ENCODE measurements around the gene FLAD1. TPM values are rescaled to one million over a fixed set of nuclear protein-coding genes. Genes with fewer than 3 reads are reported as not detected.

Gene FLAD1
- total RNA-seq, result 10 to 100 TPM; 34.7 to 35.1 TPM

DNA sequence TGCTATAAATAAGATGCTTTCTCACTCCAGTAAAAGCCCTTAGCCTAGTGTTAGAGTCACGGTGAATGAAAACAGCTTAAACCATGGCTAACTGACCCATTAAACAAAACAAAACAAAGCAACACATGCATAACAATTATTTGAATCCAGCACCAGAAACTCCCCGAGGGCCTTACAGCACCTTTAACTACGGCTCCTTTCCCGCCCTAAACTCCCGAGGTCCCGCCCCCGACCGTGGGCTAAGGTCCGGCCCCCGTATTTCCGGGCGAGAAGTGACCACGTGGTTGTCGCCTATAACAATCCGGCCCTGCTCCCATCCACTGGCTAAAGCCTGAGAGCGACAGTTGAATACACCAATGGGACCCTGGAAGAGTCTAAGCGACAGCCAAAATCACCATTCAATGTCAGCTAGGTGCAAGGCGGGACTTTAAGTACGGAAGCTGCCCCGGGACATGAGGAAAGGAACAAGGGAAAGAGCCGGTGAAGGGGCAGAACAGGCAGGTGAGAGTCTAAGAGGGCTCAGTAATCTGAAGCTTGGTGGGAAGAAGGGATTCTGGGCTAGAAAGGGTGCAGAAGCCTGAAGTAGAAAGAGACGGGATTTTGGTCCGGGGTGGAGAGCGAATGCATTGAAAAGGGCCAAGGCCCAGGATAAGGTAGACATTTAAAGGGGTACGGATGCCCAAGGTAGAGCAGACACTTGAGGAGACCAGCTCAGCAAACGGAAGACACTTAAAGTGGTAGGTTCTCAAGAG, at the start of gene FLAD1:
Gene FLAD1, plus strand, starts transcription at position 448 of the 752 bp plus-strand sequence. CDS start 351 bp downstream, outside the sequence.
- H3K27me3 Mint-ChIP-seq, result no peaks in the 10 kb centered on the region
- H3K36me3 Mint-ChIP-seq (ENCODE audit: low read depth), result peaks cover 30% of the 10 kb centered on the region
- H3K27ac Mint-ChIP-seq, result no peak within 1 kb of the TSS
- peaks cover 28% of the 10 kb centered on the region for H3K4me1 Mint-ChIP-seq
- peak; percentile 97 for DNase-seq
- ChIA-PET POLR2A (interaction anchor here (0.6 to 5.0 kb wide), 23 partner anchors 9 to 376 kb away, joined by 3 to 50 read pairs (median 7); partner anchors contain the start of genes ADAM15, CKS1B, LENEP and PBXIP1), CTCF (interaction anchor here (0.7 to 6.4 kb wide), 23 partner anchors 10 to 423 kb away, joined by 3 to 51 read pairs (median 4); partner anchors contain the start of genes ADAM15, KRTCAP2, PYGO2 and SHC1)
- H3K4me3 Mint-ChIP-seq, result no peak within 1 kb of the TSS
- no peaks in the 10 kb centered on the region for H3K9me3 Mint-ChIP-seq

DNA sequence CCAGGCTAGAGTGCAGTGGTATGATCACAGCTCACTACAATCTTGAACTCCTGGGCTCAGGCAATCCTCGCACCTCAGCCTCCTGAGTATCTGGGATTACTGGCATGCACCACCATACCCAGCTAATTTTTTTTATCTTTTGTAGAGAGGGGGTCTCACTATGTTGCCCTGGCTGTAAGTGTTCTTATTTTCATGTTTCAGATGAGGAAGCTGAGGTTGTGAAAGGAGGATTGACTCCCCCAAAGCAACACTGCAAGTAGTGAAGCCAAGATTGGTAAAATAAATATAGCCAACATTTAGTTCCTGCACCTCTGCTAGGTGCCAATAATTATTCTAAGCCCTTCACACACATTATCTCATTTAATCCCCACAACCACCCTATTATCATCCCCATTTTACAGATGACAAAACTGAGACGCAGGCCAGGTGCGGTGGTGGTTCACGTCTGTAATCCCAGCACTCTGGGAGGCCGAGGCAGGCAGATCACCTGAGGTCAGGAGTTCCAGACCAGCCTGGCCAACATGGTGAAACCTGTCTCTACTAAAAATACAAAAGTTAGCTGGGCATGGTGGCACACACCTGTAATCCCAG, 48.7 kb upstream of the FLAD1 start:
- H3K9me3 Mint-ChIP-seq, result no peaks in the 10 kb centered on the region
- no peak overlapping the region for H3K4me3 Mint-ChIP-seq
- H3K27me3 Mint-ChIP-seq, result no peaks in the 10 kb centered on the region
- CTCF ChIA-PET, result interaction anchor here (0.8 to 1.3 kb wide), 2 partner anchors 20 to 83 kb away, joined by 3 to 9 read pairs; no protein-coding TSS in a partner anchor
- POLR2A ChIA-PET, result no interaction called here
- peak overlapping the region; percentile 23 for H3K27ac Mint-ChIP-seq
- no peak for DNase-seq
- peaks cover 25% of the 10 kb centered on the region for H3K36me3 Mint-ChIP-seq (ENCODE audit: low read depth)
- peaks cover 41% of the 10 kb centered on the region for H3K4me1 Mint-ChIP-seq

DNA sequence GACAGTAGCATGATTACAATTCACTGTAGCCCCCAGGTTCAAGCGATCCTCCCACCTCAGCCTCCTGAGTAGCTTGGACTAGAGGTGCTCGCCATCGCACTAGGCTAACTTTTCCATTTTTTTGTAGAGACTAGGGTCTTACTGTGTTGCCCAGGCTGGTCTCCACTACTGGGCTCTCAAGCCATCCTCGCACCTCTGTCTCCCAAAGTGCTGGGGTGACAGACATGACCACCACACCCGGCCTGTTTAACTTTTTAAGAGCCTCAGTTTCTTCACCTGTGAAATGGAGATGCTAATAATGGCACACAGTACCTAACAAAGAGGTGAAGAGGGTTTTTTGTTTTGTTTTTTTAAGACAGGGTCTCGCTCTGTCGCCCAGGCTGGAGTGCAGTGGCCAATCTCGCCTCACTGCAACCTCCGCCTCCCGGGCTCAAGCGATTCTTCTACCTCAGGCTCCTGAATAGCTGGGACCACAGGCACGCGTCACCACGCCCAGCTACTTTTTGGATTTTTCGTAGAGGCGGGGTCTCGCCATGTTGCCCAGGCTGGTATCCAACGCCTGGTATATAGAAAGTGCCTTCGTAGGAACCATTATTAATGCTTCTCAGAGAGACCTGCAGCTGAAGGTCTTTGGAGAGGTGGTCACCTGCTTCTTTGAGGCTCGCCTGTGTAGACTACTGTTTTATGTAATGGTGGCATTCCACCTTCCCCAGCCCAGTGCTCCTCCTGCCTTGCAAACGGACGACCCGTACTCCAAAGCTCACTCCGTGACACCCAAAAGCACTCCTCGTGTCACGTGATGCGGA, 47.2 kb upstream of the FLAD1 start:
- H3K36me3 Mint-ChIP-seq (ENCODE audit: low read depth), result peaks cover 25% of the 10 kb centered on the region
- ChIA-PET CTCF (interaction anchor here (0.6 to 2.2 kb wide), 20 partner anchors 10 to 376 kb away, joined by 3 to 12 read pairs (median 4); partner anchors contain the start of genes ADAM15, PBXIP1 and ZBTB7B), POLR2A (interaction anchor here (0.6 to 4.0 kb wide), 38 partner anchors 8 to 608 kb away, joined by 3 to 32 read pairs (median 4); partner anchors contain the start of genes ADAM15, ADAR, CHRNB2 and CKS1B)
- peak overlapping the region; percentile 88 for H3K4me3 Mint-ChIP-seq
- no peaks in the 10 kb centered on the region for H3K9me3 Mint-ChIP-seq
- H3K4me1 Mint-ChIP-seq, result peaks cover 52% of the 10 kb centered on the region
- H3K27me3 Mint-ChIP-seq, result no peaks in the 10 kb centered on the region
- DNase-seq, result peak; percentile 49
- H3K27ac Mint-ChIP-seq, result peak overlapping the region; percentile 94

DNA sequence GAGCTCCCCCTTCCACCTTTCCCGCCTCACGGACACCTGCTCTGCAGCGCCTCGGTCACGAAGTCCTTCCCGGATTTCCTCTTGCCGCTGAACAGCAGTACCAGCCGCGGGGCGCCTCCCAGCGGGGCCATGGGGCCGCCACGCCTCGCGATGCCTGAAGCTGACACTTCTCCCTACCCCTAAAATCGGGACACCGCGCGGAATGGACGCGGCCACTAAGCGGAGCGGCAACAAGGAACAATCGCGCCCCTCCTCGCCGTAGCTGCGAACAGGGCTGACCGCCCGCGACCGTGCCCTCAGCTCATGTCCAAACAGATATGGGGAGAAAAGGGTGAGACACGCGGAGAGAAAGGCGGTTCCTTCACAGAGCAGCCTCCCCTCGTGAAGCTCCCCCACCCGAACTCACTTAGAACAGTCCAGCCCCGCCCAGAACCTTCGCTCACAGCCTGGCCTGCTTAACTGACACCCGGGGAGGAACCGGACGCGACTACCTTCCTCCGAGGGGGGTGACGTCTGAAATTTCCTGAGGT, 46.5 kb upstream of the FLAD1 start, which contains the start of gene PMVK:
Gene PMVK, minus strand, starts transcription at position 165 of the 530 bp plus-strand sequence. Its CDS starts 34 bp downstream, at position 131.
- CTCF ChIA-PET, result interaction anchor here (0.6 to 2.2 kb wide), 20 partner anchors 15 to 457 kb away, joined by 3 to 12 read pairs (median 4); partner anchors contain the start of genes ADAM15, PBXIP1, PYGO2 and ZBTB7B
- H3K4me3 Mint-ChIP-seq, result peak within 1 kb of the TSS; percentile 88
- no peaks in the 10 kb centered on the region for H3K27me3 Mint-ChIP-seq
- peak within 1 kb of the TSS; percentile 94 for H3K27ac Mint-ChIP-seq
- no peaks in the 10 kb centered on the region for H3K9me3 Mint-ChIP-seq
- peak; percentile 96 for DNase-seq
- peaks cover 22% of the 10 kb centered on the region for H3K36me3 Mint-ChIP-seq (ENCODE audit: low read depth)
- POLR2A ChIA-PET, result interaction anchor here (0.6 to 4.0 kb wide), 39 partner anchors 8 to 608 kb away, joined by 3 to 32 read pairs (median 4); partner anchors contain the start of genes ADAM15, ADAR, CHRNB2 and CKS1B
- peaks cover 59% of the 10 kb centered on the region for H3K4me1 Mint-ChIP-seq

DNA sequence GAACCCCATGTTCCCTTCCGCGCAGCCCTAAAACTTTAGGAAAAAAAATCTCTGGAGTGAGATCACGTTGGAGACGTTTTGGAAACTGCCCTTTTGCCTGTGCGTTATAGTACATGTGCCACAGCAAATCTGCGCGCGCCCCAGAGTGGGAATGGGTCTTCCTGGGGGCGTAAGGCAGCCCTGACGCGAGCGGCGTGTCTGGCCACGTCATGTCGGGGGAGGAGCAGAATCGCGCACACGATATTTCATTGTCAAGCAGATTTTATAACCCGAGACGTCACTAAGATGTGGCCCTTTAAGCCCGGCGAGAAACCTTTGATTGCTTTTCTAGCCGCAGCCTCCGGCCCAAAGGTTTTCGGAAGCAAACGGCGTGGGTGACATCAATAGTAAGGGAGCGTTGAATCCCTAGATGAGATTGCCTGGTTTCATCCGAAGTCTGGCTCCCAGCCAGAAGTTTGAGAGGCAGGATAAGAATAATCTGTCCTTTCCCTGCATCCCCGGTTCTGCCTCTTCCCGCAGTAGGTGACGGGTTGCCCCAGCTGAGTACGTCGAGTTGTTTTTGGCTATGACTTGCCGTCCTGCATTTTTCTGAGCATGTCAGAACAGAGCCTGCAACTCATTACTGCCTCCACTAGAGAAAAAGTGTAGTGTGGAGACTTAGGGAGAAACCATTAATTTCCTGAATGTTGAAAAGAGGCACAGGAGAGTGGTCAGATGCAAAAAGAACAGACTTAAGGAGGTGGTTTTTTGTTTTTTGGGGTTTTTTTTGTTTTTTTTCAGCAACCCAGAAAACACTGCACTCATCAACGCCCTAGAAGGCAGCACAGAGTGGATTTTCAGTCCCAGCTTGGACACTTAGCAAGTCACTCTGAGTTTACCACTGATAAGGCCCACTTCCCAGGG, 45.8 kb upstream of the FLAD1 start:
- Mint-ChIP-seq H3K9me3 (no peaks in the 10 kb centered on the region), H3K27me3 (no peaks in the 10 kb centered on the region), H3K4me3 (peak overlapping the region; percentile 88), H3K36me3 (ENCODE audit: low read depth) (peaks cover 22% of the 10 kb centered on the region), H3K27ac (peak overlapping the region; percentile 94), H3K4me1 (peaks cover 66% of the 10 kb centered on the region)
- peak; percentile 91 for DNase-seq
- ChIA-PET CTCF (interaction anchor here (0.5 to 2.2 kb wide), 19 partner anchors 14 to 458 kb away, joined by 3 to 12 read pairs (median 4); partner anchors contain the start of genes ADAM15, PBXIP1 and PYGO2), POLR2A (interaction anchor here (0.6 to 4.0 kb wide), 29 partner anchors 7 to 378 kb away, joined by 3 to 32 read pairs (median 4); partner anchors contain the start of genes ADAM15, CKS1B, FLAD1 and KRTCAP2)

DNA sequence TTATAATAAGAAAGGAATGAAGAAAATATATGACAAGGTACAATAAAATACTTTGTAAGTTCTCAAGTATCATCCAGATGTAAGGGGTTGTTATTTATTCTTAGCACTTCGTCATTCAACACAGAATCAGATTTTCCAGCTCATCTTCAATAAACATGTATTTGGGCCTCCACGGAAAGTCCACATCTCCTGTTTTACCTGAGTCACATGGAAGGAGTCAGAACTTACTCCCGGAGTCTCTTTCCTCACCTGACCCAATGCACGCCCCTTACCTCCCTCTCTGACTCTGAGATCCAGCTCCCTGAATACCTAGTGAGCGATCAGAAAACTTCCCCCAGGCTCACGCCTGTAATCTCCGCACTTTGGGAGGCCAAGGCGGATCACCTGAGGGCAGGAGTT, 45.2 kb upstream of the FLAD1 start:
- Mint-ChIP-seq H3K9me3 (no peaks in the 10 kb centered on the region), H3K36me3 (ENCODE audit: low read depth) (peaks cover 19% of the 10 kb centered on the region), H3K27me3 (no peaks in the 10 kb centered on the region), H3K4me3 (peak overlapping the region; percentile 88), H3K4me1 (peaks cover 73% of the 10 kb centered on the region), H3K27ac (peak overlapping the region; percentile 94)
- POLR2A ChIA-PET, result interaction anchor here (0.9 to 4.0 kb wide), 11 partner anchors 8 to 378 kb away, joined by 3 to 32 read pairs (median 13); partner anchors contain the start of genes CKS1B, FLAD1 and PYGO2
- DNase-seq, result no peak
- CTCF ChIA-PET, result interaction anchor here (0.7 to 2.0 kb wide), 5 partner anchors 36 to 458 kb away, joined by 3 to 4 read pairs (median 3); no protein-coding TSS in a partner anchor

DNA sequence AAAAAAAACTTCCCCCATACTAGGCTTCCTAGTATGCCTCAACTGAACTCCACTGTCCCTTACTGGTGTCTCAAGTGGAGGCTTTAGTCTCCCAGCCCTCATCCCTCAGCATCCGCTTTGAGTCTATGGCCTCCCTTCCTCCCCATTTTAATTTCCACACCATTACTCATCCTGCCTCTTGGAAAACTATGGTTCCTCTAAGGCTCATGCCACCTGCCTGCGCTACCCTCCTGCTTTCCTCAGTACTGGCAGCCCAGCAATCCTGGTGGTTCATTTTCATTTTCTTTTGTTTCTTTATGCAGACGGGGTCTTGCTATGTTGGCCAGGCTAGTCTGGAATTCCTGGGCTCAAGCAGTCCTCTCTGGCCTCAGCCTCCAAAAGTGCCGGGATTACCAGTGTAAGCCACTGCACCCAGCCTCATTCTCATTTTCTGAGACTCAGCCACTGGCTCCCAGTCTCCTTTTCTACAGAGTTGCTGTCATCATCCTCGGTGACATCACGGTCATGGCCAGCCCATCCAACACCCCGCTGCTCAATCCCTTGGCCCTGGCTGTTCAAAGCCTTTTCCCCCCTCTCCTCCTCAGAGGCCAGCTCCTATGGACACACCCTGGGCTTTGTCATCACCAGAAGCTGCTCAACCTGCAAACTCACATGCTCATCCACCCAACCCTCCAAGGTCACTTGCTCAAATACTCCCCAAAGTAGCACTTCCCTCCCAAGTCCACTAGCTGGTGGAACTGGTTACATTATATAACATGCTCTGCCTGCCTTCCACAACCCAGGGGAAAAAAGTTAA, 44.3 kb upstream of the FLAD1 start:
- peak overlapping the region; percentile 88 for H3K4me3 Mint-ChIP-seq
- peak overlapping the region; percentile 94 for H3K27ac Mint-ChIP-seq
- peaks cover 79% of the 10 kb centered on the region for H3K4me1 Mint-ChIP-seq
- POLR2A ChIA-PET, result interaction anchor here (0.7 to 4.0 kb wide), 9 partner anchors 7 to 379 kb away, joined by 3 to 25 read pairs (median 3); partner anchors contain the start of genes FLAD1 and PYGO2
- DNase-seq, result no peak
- no peaks in the 10 kb centered on the region for H3K9me3 Mint-ChIP-seq
- peaks cover 21% of the 10 kb centered on the region for H3K36me3 Mint-ChIP-seq (ENCODE audit: low read depth)
- CTCF ChIA-PET, result interaction anchor here (0.7 to 1.4 kb wide), 6 partner anchors 35 to 379 kb away, joined by 3 to 5 read pairs (median 3); no protein-coding TSS in a partner anchor
- H3K27me3 Mint-ChIP-seq, result no peaks in the 10 kb centered on the region

DNA sequence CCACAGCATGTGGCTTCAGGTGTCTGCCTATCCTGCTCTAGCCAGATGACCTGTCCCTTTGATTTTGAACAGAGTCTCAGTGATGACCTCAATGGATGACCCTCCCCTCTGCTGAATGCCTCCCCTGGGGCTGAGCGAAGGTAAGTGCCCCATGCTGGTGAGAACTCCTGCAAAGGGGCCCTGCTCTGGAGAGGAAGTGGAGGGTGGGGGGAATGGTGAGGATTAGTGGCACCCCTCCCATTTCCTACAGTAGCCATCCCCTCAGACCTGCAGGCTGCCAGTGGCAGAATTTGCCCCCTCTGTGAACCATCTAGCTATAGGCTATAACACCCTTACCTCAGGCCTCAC, 43.0 kb upstream of the FLAD1 start:
- ChIA-PET POLR2A (interaction anchor here (0.9 to 1.6 kb wide), 7 partner anchors 14 to 758 kb away, joined by 3 to 7 read pairs (median 3); partner anchors contain the start of genes CKS1B, FLAD1 and SHC1), CTCF (interaction anchor here (0.5 to 1.0 kb wide), 3 partner anchors 21 to 145 kb away, joined by 3 to 4 read pairs (median 4); partner anchors contain the start of gene PYGO2)
- peaks cover 81% of the 10 kb centered on the region for H3K4me1 Mint-ChIP-seq
- DNase-seq, result no peak
- H3K27ac Mint-ChIP-seq, result peak overlapping the region; percentile 96
- no peaks in the 10 kb centered on the region for H3K9me3 Mint-ChIP-seq
- H3K36me3 Mint-ChIP-seq (ENCODE audit: low read depth), result peaks cover 16% of the 10 kb centered on the region
- H3K27me3 Mint-ChIP-seq, result no peaks in the 10 kb centered on the region
- H3K4me3 Mint-ChIP-seq, result no peak overlapping the region

DNA sequence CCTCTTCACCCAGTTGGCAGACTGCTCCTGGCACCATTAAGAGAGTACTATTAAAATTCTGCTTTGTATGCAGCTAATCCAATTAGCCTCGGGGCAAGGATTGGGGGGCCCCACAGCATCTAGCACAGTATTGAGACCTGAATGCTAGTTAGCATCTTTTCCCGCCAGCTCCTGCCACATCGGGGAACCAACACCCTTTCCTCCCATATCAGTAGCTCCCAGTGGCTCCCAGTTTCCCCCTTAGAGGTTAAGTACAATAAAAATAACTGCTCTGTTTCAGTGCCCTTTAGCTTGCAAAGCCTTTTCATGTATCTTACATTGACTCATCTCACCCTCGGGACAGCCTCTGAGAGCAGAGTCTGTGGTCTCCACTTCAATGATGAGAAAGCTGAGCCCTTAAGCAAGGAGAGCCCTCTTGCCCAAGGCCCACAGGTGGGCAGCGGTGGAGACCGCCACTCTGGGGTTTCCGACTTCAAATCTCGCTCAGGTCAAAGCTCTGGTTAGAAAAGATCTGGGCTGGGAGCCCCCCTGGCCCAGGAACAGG, 42.4 kb upstream of the FLAD1 start:
- H3K4me3 Mint-ChIP-seq, result no peak overlapping the region
- H3K9me3 Mint-ChIP-seq, result no peaks in the 10 kb centered on the region
- POLR2A ChIA-PET, result interaction anchor here (0.9 to 1.6 kb wide), 8 partner anchors 15 to 759 kb away, joined by 3 to 7 read pairs (median 3); partner anchors contain the start of genes CKS1B, FLAD1 and SHC1
- H3K27ac Mint-ChIP-seq, result peak overlapping the region; percentile 96
- H3K4me1 Mint-ChIP-seq, result peaks cover 76% of the 10 kb centered on the region
- H3K27me3 Mint-ChIP-seq, result no peaks in the 10 kb centered on the region
- CTCF ChIA-PET, result interaction anchor here (0.8 to 1.0 kb wide), 2 partner anchors 20 to 58 kb away, joined by 3 read pairs; partner anchors contain the start of gene PYGO2
- H3K36me3 Mint-ChIP-seq (ENCODE audit: low read depth), result peaks cover 18% of the 10 kb centered on the region
- DNase-seq, result peak; percentile 39

Measured in activated CD4-positive, alpha-beta memory T cell treated with anti-CD3 and anti-CD28 coated beads, Interleukin-2, amount 10 ng/mL, durations not matched to agents 7 days and 5 days (primary cell).